ENCODE results near the gene ARHGEF4. TPM values are rescaled to one million over a fixed set of nuclear protein-coding genes. Genes with fewer than 3 reads are reported as not detected.

ARHGEF4 gene
- total and polyA plus RNA-seq, 10 of the 15 experiments (the other 5 are each of a cell fraction or from before 2014, with no cell fraction given), result 0.02 to 0.24 (median 0.16) TPM; not detected in 6

DNA sequence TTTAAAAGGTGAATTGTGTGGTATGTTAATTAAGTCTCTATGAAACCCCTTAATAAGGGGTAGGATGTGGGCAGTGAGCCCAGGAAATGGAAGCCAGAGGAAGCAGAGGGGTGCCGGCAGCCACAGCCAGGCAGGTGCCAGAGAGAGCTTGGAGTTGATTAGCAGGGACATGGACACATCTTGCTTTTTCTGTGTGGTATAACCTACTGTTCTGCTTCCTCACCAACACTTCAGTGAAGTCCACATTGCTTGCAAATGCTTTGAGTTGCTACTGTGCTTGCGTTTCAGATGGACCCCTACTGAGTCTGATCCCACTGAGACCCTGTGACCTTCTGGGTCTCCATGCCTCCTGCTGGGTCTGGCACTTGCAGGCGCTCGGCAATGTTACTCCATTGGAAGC lies 30.3 kb upstream of the ARHGEF4 start:
- TF ChIP-seq ASH2L (IDR thresholded peaks at IDR 0.05; ENCODE audit: borderline replicate concordance, low read depth) (no peak), RBBP5 (conservative IDR thresholded peaks at IDR 0.05) (no peak), TAF1 (IDR thresholded peaks at IDR 0.05; ENCODE audit: borderline replicate concordance, low read depth, low read length) (no peak), MEF2A (IDR thresholded peaks at IDR 0.05; ENCODE audit: insufficient read depth, low read depth, low read length) (no peak), NKRF (conservative IDR thresholded peaks at IDR 0.05) (no peak), CREM (IDR thresholded peaks at IDR 0.05; ENCODE audit: low read depth) (no peak), GATAD2B (conservative IDR thresholded peaks at IDR 0.05; ENCODE audit: low read depth) (no peak), NFYA (IDR thresholded peaks at IDR 0.05; ENCODE audit: borderline replicate concordance, low read depth, low read length) (no peak), CBFB (IDR thresholded peaks at IDR 0.05; ENCODE audit: low read depth) (no peak)
- TF ChIP-seq, protein P1, sequence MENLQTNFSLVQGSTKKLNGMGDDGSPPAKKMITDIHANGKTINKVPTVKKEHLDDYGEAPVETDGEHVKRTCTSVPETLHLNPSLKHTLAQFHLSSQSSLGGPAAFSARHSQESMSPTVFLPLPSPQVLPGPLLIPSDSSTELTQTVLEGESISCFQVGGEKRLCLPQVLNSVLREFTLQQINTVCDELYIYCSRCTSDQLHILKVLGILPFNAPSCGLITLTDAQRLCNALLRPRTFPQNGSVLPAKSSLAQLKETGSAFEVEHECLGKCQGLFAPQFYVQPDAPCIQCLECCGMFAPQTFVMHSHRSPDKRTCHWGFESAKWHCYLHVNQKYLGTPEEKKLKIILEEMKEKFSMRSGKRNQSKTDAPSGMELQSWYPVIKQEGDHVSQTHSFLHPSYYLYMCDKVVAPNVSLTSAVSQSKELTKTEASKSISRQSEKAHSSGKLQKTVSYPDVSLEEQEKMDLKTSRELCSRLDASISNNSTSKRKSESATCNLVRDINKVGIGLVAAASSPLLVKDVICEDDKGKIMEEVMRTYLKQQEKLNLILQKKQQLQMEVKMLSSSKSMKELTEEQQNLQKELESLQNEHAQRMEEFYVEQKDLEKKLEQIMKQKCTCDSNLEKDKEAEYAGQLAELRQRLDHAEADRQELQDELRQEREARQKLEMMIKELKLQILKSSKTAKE (IDR thresholded peaks at IDR 0.05; ENCODE audit: low read depth, poor library complexity, severe bottlenecking), result no peak
- Histone ChIP-seq H4K20me1 (ENCODE audit: control insufficient read depth, insufficient read depth) (no peaks in the 10 kb centered on the region), H3K27me3 (replicated peaks in 1 of 2; ENCODE audit: control insufficient read depth in 2 of 2, insufficient read depth in 2 of 2, low read length in 1 of 2) (no peaks in the 10 kb centered on the region), H3K79me2 (ENCODE audit: control insufficient read depth, insufficient read depth, low read length) (no peaks in the 10 kb centered on the region), H3K36me3 (ENCODE audit: control insufficient read depth in 2 of 2, insufficient read depth in 2 of 2, low read length in 1 of 2) (no peaks in the 10 kb centered on the region), H3K27ac (ENCODE audit: control insufficient read depth, insufficient read depth) (no peak overlapping the region), H3K9me3 (replicated peaks; ENCODE audit: control insufficient read depth, insufficient read depth, low read length) (no peaks in the 10 kb centered on the region), H3K4me2 (ENCODE audit: control insufficient read depth, insufficient read depth) (no peak overlapping the region), H3K4me3 (no peak overlapping the region), H2AFZ (ENCODE audit: control insufficient read depth, low read depth, low read length) (no peak overlapping the region), H3K4me1 (ENCODE audit: control insufficient read depth, insufficient read depth, low read length) (no peaks in the 10 kb centered on the region), H3K9ac (ENCODE audit: control insufficient read depth, insufficient read depth, low read length) (no peak overlapping the region)
- POLR2A ChIA-PET, result no interaction called here
- WGBS (ENCODE audit: insufficient coverage, insufficient replicate concordance, low lambda C conversion rate, missing lambda C conversion rate), result 57% methylated on average over 4 of the region's 4 CpGs
- in situ Hi-C loops (cut with MboI) (no loop called here), intact Hi-C loops (cut with micrococcal nuclease; ENCODE audit: unreplicated experiment) (no loop called here)
- peak; percentile 36 for ATAC-seq
- FAIRE-seq, result no peak
- SMC1A ChIA-PET (ENCODE audit: uncharacterized antibody, unreplicated experiment), result no interaction called here
- DNase-seq (ENCODE audit: low read depth, low spot score), result no peak
- CTCF ChIA-PET, result no interaction called here
- BruUV-seq (replicated peaks), result no TSS peak
- RAD21 ChIA-PET (ENCODE audit: unreplicated experiment), result no interaction called here
